ENCODE results near the gene CYFIP1.

DNA sequence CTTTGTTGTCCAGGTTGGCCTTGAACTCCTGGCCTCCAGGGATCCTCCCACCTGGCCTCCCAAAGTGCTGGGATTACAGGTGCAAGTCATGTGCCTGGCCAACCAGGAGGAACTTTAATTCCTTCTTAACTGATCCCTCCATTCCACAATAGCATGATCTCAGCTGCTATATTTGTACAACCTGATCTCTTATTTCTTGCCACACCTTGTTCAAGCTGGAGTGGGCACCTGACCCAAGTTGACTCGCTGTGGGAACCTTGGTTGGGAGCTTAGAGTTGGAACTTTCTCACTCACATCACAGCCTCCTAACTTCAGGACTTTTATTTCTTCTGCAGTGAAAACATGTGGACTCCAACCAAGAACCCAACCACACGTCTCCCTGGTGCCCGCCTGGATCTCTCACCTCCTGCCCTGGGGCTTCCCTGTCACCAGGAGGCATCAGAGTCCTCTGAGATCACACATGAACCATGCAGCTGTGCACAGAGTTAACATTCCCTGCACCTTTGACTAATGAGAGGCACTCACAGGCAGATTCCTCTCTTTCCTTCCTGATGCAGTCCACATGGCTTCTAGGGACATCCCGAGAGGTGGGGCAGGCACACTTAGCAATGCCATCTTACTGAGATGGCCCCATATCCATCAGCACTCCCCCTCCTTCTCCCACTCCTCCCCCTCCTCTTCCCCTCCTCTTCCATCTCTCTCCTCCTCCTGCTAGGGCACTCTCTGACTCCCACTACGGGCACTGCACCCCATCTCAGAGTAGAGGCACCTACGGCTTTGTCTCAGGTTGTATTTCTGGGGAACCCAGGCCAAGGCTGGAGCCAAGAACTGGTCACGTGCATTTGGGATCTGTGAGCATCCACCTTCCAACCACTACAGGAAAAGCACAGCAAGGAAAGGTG lies 9.7 kb upstream of the CYFIP1 start:
- TF ChIP-seq NFYA (IDR thresholded peaks at IDR 0.05; ENCODE audit: borderline replicate concordance, low read depth, low read length), result no peak
- no peak for TF ChIP-seq EP300 (IDR thresholded peaks at IDR 0.05; ENCODE audit: borderline replicate concordance in 1 of 2, control insufficient read depth in 1 of 2, low read depth in 2 of 2, low read length in 2 of 2)
- TF ChIP-seq MXI1 (IDR thresholded peaks at IDR 0.05; ENCODE audit: low read depth, low read length), result no peak
- TF ChIP-seq, protein P1, sequence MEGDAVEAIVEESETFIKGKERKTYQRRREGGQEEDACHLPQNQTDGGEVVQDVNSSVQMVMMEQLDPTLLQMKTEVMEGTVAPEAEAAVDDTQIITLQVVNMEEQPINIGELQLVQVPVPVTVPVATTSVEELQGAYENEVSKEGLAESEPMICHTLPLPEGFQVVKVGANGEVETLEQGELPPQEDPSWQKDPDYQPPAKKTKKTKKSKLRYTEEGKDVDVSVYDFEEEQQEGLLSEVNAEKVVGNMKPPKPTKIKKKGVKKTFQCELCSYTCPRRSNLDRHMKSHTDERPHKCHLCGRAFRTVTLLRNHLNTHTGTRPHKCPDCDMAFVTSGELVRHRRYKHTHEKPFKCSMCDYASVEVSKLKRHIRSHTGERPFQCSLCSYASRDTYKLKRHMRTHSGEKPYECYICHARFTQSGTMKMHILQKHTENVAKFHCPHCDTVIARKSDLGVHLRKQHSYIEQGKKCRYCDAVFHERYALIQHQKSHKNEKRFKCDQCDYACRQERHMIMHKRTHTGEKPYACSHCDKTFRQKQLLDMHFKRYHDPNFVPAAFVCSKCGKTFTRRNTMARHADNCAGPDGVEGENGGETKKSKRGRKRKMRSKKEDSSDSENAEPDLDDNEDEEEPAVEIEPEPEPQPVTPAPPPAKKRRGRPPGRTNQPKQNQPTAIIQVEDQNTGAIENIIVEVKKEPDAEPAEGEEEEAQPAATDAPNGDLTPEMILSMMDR (IDR thresholded peaks at IDR 0.05 in 2 of 3, conservative IDR thresholded peaks at IDR 0.05 in 1 of 3; ENCODE audit: control insufficient read depth in 2 of 3, extremely low read depth in 1 of 3, insufficient read depth in 1 of 3, low read depth in 3 of 3, low read length in 3 of 3), result no peak

Data from GM12878 (cell line).